ENCODE measurements around the gene EHMT1.

EHMT1 gene

DNA sequence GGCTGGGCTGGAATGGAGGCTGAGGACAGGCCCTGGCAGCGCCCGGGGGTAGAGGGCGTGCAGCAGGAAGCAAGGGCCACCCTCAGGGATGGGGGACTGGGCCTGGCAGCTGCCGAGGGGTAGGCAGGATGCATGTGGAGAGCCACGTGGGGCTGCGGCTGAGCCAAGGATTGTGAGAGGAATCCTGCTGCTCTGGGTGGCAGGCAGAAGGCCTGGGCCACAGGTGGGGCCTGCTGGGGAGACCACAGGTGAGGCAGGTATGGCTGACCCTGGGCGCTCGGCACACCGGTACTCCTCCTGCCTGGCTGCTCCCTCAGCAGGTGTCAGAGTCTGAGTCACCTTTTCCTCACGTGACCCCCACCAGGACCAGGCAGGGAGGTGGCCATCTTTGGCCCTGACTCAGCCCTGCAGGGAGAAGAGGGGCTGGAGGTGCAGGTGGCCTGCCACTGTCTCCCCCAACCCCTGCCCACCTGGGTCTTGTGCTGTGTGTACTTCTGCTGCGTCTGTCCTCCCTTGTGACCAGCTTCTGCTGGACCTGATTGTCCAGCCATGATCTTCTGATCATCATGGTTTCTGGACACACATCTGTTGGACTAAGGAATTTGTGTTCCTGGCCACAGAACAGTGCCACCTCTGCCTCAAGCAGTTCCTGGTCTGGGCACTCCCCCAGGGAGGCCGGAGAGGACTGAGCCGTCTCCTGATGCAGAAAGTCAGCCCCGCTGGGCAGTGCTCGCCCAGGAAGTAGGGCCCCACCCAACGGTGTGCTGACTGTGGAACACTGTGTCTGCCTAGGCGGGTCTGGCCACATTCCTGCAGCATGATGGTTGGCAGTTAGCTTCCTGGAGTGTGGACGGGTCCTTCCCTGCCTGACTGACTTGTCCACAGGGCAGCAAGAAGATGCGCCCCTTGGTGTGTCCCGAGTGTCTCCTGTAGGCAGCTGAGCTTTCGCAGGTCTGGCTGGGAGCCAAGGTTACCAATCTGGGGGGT lies 6.9 kb upstream of the EHMT1 start:
- no peaks in the 10 kb centered on the region for H3K9me3 ChIP-seq (ENCODE audit: control insufficient read depth, low read length)
- H2BK5ac ChIP-seq (ENCODE audit: low read depth, low read length, poor library complexity, severe bottlenecking), result no peak overlapping the region
- no peak overlapping the region for H3K4me2 ChIP-seq (ENCODE audit: low read length, poor library complexity, severe bottlenecking)
- WGBS, result 52% methylated on average over 18 of the region's 21 CpGs
- H3K4me1 ChIP-seq (ENCODE audit: control insufficient read depth, insufficient read depth, low read depth, low read length), result peaks cover 44% of the 10 kb centered on the region
- no peaks in the 10 kb centered on the region for H3K27me3 ChIP-seq (ENCODE audit: control insufficient read depth in 1 of 2, insufficient read depth in 1 of 2, low read length in 2 of 2)
- H3K23ac ChIP-seq (ENCODE audit: low read length in 2 of 2), result no peak overlapping the region
- H3K4me3 ChIP-seq (ENCODE audit: insufficient read depth in 1 of 2, low read depth in 1 of 2, low read length in 2 of 2), result peak overlapping the region in 1 of 2 experiments; percentile 23
- H3K27ac ChIP-seq (ENCODE audit: low read length, poor library complexity, severe bottlenecking), result peak overlapping the region; percentile 68
- H2AFZ ChIP-seq (ENCODE audit: low read depth, low read length), result no peak overlapping the region
- H2BK12ac ChIP-seq (ENCODE audit: low read length in 2 of 2), result peak overlapping the region; percentile 1 to 4
- H3K79me1 ChIP-seq (replicated peaks; ENCODE audit: low read length, poor library complexity, severe bottlenecking), result peaks cover 42% of the 10 kb centered on the region
- peak; percentile 57 for DNase-seq
- H3K9ac ChIP-seq (ENCODE audit: low read length), result peak overlapping the region; percentile 38
- H2BK120ac ChIP-seq (ENCODE audit: low read depth, low read length), result no peak overlapping the region
- H4K8ac ChIP-seq (ENCODE audit: low read length), result peak overlapping the region; percentile 33
- H3K4ac ChIP-seq (ENCODE audit: low read depth in 1 of 2, low read length in 2 of 2), result peak overlapping the region; percentile 52 to 71
- peaks cover 28 to 41% of the 10 kb centered on the region in 2 experiments for H3K36me3 ChIP-seq (ENCODE audit: control insufficient read depth in 1 of 2, insufficient read depth in 2 of 2, low read depth in 1 of 2, low read length in 2 of 2)
- H4K91ac ChIP-seq (ENCODE audit: low read length), result peak overlapping the region; percentile 34
- peak overlapping the region; percentile 76 for H2AK5ac ChIP-seq (ENCODE audit: low read length, severe bottlenecking)
- peak overlapping the region; percentile 6 to 71 for H3K18ac ChIP-seq (ENCODE audit: low read depth in 1 of 2, low read length in 2 of 2)
- no peak overlapping the region for H2BK15ac ChIP-seq (ENCODE audit: low read depth, poor library complexity, severe bottlenecking)
- H3K14ac ChIP-seq (ENCODE audit: low read length in 2 of 2), result peak overlapping the region in 1 of 2 experiments; percentile 82

DNA sequence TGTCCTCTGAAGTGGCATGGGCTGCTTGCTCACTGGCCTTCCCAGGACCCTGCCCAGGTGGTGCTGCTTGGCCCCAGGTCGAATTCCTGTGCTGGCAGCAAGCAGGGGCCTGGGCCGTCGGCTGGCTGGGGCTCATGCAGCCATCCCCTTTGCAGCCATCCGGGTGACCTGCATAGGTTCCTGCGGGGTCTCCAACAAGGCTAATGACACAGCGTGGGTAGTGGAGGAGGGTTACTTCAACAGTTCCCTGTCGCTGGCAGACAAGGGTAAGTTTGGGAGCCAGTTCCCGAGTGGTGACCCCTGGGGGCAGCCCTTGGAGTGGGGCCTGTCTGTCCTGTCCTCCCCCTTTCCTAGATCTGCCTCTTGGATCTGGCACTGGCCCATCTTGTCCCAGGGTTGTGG lies 6.1 kb upstream of the EHMT1 start:
- Histone ChIP-seq H2BK5ac (ENCODE audit: low read depth, low read length, poor library complexity, severe bottlenecking) (peak overlapping the region; percentile 39), H4K91ac (ENCODE audit: low read length) (peak overlapping the region; percentile 2), H3K27ac (ENCODE audit: low read length, poor library complexity, severe bottlenecking) (peak overlapping the region; percentile 68), H3K4me1 (ENCODE audit: control insufficient read depth, insufficient read depth, low read depth, low read length) (peaks cover 39% of the 10 kb centered on the region), H3K36me3 (ENCODE audit: control insufficient read depth in 1 of 2, insufficient read depth in 2 of 2, low read depth in 1 of 2, low read length in 2 of 2) (peaks cover 28 to 41% of the 10 kb centered on the region in 2 experiments), H3K79me1 (replicated peaks; ENCODE audit: low read length, poor library complexity, severe bottlenecking) (peaks cover 40% of the 10 kb centered on the region), H3K4ac (ENCODE audit: low read depth in 1 of 2, low read length in 2 of 2) (peak overlapping the region in 1 of 2 experiments; percentile 79), H3K9ac (ENCODE audit: low read length) (peak overlapping the region; percentile 38), H2BK12ac (ENCODE audit: low read length in 2 of 2) (peak overlapping the region in 1 of 2 experiments; percentile 1), H4K8ac (ENCODE audit: low read length) (peak overlapping the region; percentile 50), H3K27me3 (ENCODE audit: control insufficient read depth in 1 of 2, insufficient read depth in 1 of 2, low read length in 2 of 2) (no peaks in the 10 kb centered on the region), H3K23ac (ENCODE audit: low read length in 2 of 2) (no peak overlapping the region), H2AFZ (ENCODE audit: low read depth, low read length) (no peak overlapping the region), H2BK120ac (ENCODE audit: low read depth, low read length) (peak overlapping the region; percentile 12), H3K14ac (ENCODE audit: low read length in 2 of 2) (no peak overlapping the region), H3K9me3 (ENCODE audit: control insufficient read depth, low read length) (no peaks in the 10 kb centered on the region), H2BK15ac (ENCODE audit: low read depth, poor library complexity, severe bottlenecking) (peak overlapping the region; percentile 15), H3K4me2 (ENCODE audit: low read length, poor library complexity, severe bottlenecking) (no peak overlapping the region), H3K4me3 (ENCODE audit: insufficient read depth in 1 of 2, low read depth in 1 of 2, low read length in 2 of 2) (no peak overlapping the region), H2AK5ac (ENCODE audit: low read length, severe bottlenecking) (peak overlapping the region; percentile 76), H3K18ac (ENCODE audit: low read depth in 1 of 2, low read length in 2 of 2) (peak overlapping the region in 1 of 2 experiments; percentile 71)
- WGBS, result 83% methylated on average over 8 of the region's 8 CpGs
- no peak for DNase-seq

DNA sequence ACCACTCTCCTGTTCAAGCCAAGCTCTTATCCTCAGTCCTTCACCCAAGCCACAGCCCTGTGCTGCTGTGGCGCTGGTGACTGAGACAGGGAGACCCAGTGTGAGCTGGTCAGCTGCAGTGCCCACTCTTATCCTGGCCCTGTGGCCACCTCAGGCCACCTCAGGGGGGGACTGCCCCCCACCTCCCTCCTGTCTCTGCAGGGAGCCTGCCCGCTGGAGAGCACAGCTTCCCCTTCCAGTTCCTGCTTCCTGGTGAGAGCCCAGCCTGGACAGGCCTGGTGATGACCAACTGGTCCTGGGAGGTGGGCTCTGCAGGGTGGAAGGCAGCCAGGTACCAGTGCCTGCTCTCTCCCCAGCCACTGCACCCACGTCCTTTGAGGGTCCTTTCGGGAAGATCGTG lies 5.5 kb upstream of the EHMT1 start:
- Histone ChIP-seq H3K4me1 (ENCODE audit: control insufficient read depth, insufficient read depth, low read depth, low read length) (peaks cover 42% of the 10 kb centered on the region), H2AK5ac (ENCODE audit: low read length, severe bottlenecking) (peak overlapping the region; percentile 76), H2BK120ac (ENCODE audit: low read depth, low read length) (no peak overlapping the region), H4K8ac (ENCODE audit: low read length) (peak overlapping the region; percentile 52), H3K23ac (ENCODE audit: low read length in 2 of 2) (no peak overlapping the region), H3K14ac (ENCODE audit: low read length in 2 of 2) (no peak overlapping the region), H3K79me1 (replicated peaks; ENCODE audit: low read length, poor library complexity, severe bottlenecking) (peaks cover 40% of the 10 kb centered on the region), H3K4me2 (ENCODE audit: low read length, poor library complexity, severe bottlenecking) (no peak overlapping the region), H4K91ac (ENCODE audit: low read length) (peak overlapping the region; percentile 2), H3K4me3 (ENCODE audit: insufficient read depth in 1 of 2, low read depth in 1 of 2, low read length in 2 of 2) (no peak overlapping the region), H2AFZ (ENCODE audit: low read depth, low read length) (no peak overlapping the region), H3K27ac (ENCODE audit: low read length, poor library complexity, severe bottlenecking) (no peak overlapping the region), H3K9me3 (ENCODE audit: control insufficient read depth, low read length) (no peaks in the 10 kb centered on the region), H3K27me3 (ENCODE audit: control insufficient read depth in 1 of 2, insufficient read depth in 1 of 2, low read length in 2 of 2) (no peaks in the 10 kb centered on the region), H3K36me3 (ENCODE audit: control insufficient read depth in 1 of 2, insufficient read depth in 2 of 2, low read depth in 1 of 2, low read length in 2 of 2) (peaks cover 28 to 39% of the 10 kb centered on the region in 2 experiments), H3K9ac (ENCODE audit: low read length) (no peak overlapping the region), H2BK5ac (ENCODE audit: low read depth, low read length, poor library complexity, severe bottlenecking) (no peak overlapping the region), H2BK15ac (ENCODE audit: low read depth, poor library complexity, severe bottlenecking) (peak overlapping the region; percentile 15), H3K4ac (ENCODE audit: low read depth in 1 of 2, low read length in 2 of 2) (peak overlapping the region in 1 of 2 experiments; percentile 13), H2BK12ac (ENCODE audit: low read length in 2 of 2) (peak overlapping the region in 1 of 2 experiments; percentile 49), H3K18ac (ENCODE audit: low read depth in 1 of 2, low read length in 2 of 2) (no peak overlapping the region)
- WGBS, result 92% methylated on average over 5 of the region's 5 CpGs
- DNase-seq, result no peak
